Transverse colon (tissue), 4 donors: ENCODE data around the gene C11orf54.

Experiments used
- CTCF ChIP-seq, 5 experiments: fragments of 200-600 bp in 3 of 5; fragments of 450-650 bp in 2 of 5; sonication (generic) in 3 of 5; IDR thresholded peaks; 1 replicate in 2 of 5; 2 replicates in 3 of 5; pipeline ENCODE4 v1.5.1; 2016 to 2017; ENCODE audit warnings: antibody characterized with exemption in 5 of 5, inconsistent platforms in 3 of 5, mild to moderate bottlenecking in 2 of 5, moderate library complexity in 1 of 5
- EP300 ChIP-seq: sonication (generic); formaldehyde crosslinking; IDR thresholded peaks from one replicate; pipeline ENCODE4 v1.6.1; 2017; ENCODE audit warnings: antibody characterized with exemption, low read depth
- POLR2A ChIP-seq: fragments of 450-650 bp; IDR thresholded peaks from one replicate; pipeline ENCODE4 v1.6.1; 2016; ENCODE audit warnings: antibody characterized with exemption, mild to moderate bottlenecking, moderate library complexity
- POLR2AphosphoS5 ChIP-seq, 3 donors: sonication (generic); formaldehyde crosslinking; IDR thresholded peaks; one replicate each; pipeline ENCODE4 v1.6.1; 2016; ENCODE audit warnings: antibody characterized with exemption in 3 of 3

- TF ChIP-seq CTCF (IDR thresholded peaks at IDR 0.05), result no peak
- no peak for TF ChIP-seq POLR2A
- no peak for TF ChIP-seq POLR2AphosphoS5 (IDR thresholded peaks at IDR 0.05)
- no peak for TF ChIP-seq EP300
Observed at GRCh38 chr11:93712678-93713077, 28.8 kb upstream of the C11orf54 start.
